ENCODE measurements around the gene NDUFB1.
A peak's percentile ranks its signal among the peaks of the same experiment; 100 is the strongest.

NDUFB1 gene

GRCh38 chr14:92121207-92121669 lies 268 bp downstream of the NDUFB1 start:
- no peak for TF ChIP-seq CTCF (IDR thresholded peaks at IDR 0.05; ENCODE audit: extremely low read depth, insufficient read depth, missing control alignments)
- DNase-seq (ENCODE audit: low spot score), result peak; percentile 64
- in situ Hi-C loops (cut with MboI; ENCODE audit: low pct_unique_long_range_greater_than_20kb, low sequenced_read_pairs, unreplicated experiment), result no loop called here

- TF ChIP-seq CTCF (IDR thresholded peaks at IDR 0.05; ENCODE audit: extremely low read depth, insufficient read depth, missing control alignments), result no peak
- in situ Hi-C loops (cut with MboI; ENCODE audit: low pct_unique_long_range_greater_than_20kb, low sequenced_read_pairs, unreplicated experiment), result no loop called here
- DNase-seq (ENCODE audit: low spot score), result no peak
These were observed 12.0 kb downstream of the NDUFB1 start for GRCh38 chr14:92109490-92109889.

- TF ChIP-seq CTCF (IDR thresholded peaks at IDR 0.05; ENCODE audit: extremely low read depth, insufficient read depth, missing control alignments), result no peak
- no peak for DNase-seq (ENCODE audit: low spot score)
- in situ Hi-C loops (cut with MboI; ENCODE audit: low pct_unique_long_range_greater_than_20kb, low sequenced_read_pairs, unreplicated experiment), result no loop called here
These were observed 12.9 kb downstream of the NDUFB1 start for GRCh38 chr14:92108345-92109254.

- in situ Hi-C loops (cut with MboI; ENCODE audit: low pct_unique_long_range_greater_than_20kb, low sequenced_read_pairs, unreplicated experiment), result no loop called here
- peak; percentile 86 for TF ChIP-seq CTCF (IDR thresholded peaks at IDR 0.05; ENCODE audit: extremely low read depth, insufficient read depth, missing control alignments)
- DNase-seq (ENCODE audit: low spot score), result peak; percentile 96
These were observed 15.2 kb downstream of the NDUFB1 start, which contains the start of gene ATXN3 for GRCh38 chr14:92106143-92106926. Gene ATXN3 (minus strand): TSS chr14:92106582. CDS start chr14:92106552, 30 bp downstream.

- no peak for DNase-seq (ENCODE audit: low spot score)
- in situ Hi-C loops (cut with MboI; ENCODE audit: low pct_unique_long_range_greater_than_20kb, low sequenced_read_pairs, unreplicated experiment), result no loop called here
- no peak for TF ChIP-seq CTCF (IDR thresholded peaks at IDR 0.05; ENCODE audit: extremely low read depth, insufficient read depth, missing control alignments)
These were observed 15.7 kb downstream of the NDUFB1 start for GRCh38 chr14:92105893-92106142.

- no peak for TF ChIP-seq CTCF (IDR thresholded peaks at IDR 0.05; ENCODE audit: extremely low read depth, insufficient read depth, missing control alignments)
- no peak for DNase-seq (ENCODE audit: low spot score)
- in situ Hi-C loops (cut with MboI; ENCODE audit: low pct_unique_long_range_greater_than_20kb, low sequenced_read_pairs, unreplicated experiment), result no loop called here
These were observed 16.2 kb downstream of the NDUFB1 start for GRCh38 chr14:92105073-92105892.
